ENCODE measurements around the gene ZRANB1. TPM values are rescaled to one million over a fixed set of nuclear protein-coding genes. Genes with fewer than 3 reads are reported as not detected.

Gene ZRANB1
- total RNA-seq, 2 experiments from 2014 or later: 14.5 to 17.0 TPM

GRCh38 chr10:124902462-124902861, 39.5 kb upstream of the ZRANB1 start:
- H4K20me1 ChIP-seq (ENCODE audit: insufficient read depth, low read length): no peaks in the 10 kb centered on the region
- no peak overlapping the region for H3K4me2 ChIP-seq (ENCODE audit: low read length)
- H3K79me2 ChIP-seq (ENCODE audit: insufficient read depth, low read depth, low read length): no peaks in the 10 kb centered on the region
- CTCF ChIA-PET (ENCODE audit: unreplicated experiment): no interaction called here
- BruUV-seq (replicated peaks): no TSS peak
- no peaks in the 10 kb centered on the region for H3K9me3 ChIP-seq (ENCODE audit: low read length)
- H3K4me1 ChIP-seq (ENCODE audit: insufficient read depth, low read length, poor library complexity, severe bottlenecking): no peaks in the 10 kb centered on the region
- POLR2A ChIA-PET: interaction anchor here (1.4 to 1.5 kb wide), 2 partner anchors 10 to 13 kb away, joined by 7 to 10 read pairs; no protein-coding TSS in a partner anchor
- no peak for DNase-seq (ENCODE audit: low spot score)
- no peak overlapping the region for H3K27ac ChIP-seq (ENCODE audit: low read depth, low read length, poor library complexity, severe bottlenecking)
- H3K4me3 ChIP-seq (ENCODE audit: low read depth, low read length, poor library complexity, severe bottlenecking): no peak overlapping the region
- H2AFZ ChIP-seq (ENCODE audit: low read length): no peak overlapping the region
- H3K36me3 ChIP-seq (ENCODE audit: insufficient read depth, low read length): no peaks in the 10 kb centered on the region
- TF ChIP-seq CTCF (conservative IDR thresholded peaks at IDR 0.05; ENCODE audit: low read length) (no peak), EZH2phosphoT487 (IDR thresholded peaks at IDR 0.05; ENCODE audit: borderline replicate concordance, low read depth, low read length) (no peak)
- intact Hi-C loops (cut with micrococcal nuclease; ENCODE audit: unreplicated experiment): loop anchor here (5.0 kb wide), 1 partner anchor 45 kb away; no protein-coding TSS in a partner anchor
- no peaks in the 10 kb centered on the region for H3K9me2 ChIP-seq (ENCODE audit: insufficient read depth, low read length)

GRCh38 chr10:124903111-124903510, 38.8 kb upstream of the ZRANB1 start:
- POLR2A ChIA-PET: no interaction called here
- no TSS peak for BruUV-seq (replicated peaks)
- no peak overlapping the region for H3K27ac ChIP-seq (ENCODE audit: low read depth, low read length, poor library complexity, severe bottlenecking)
- no peaks in the 10 kb centered on the region for H3K4me1 ChIP-seq (ENCODE audit: insufficient read depth, low read length, poor library complexity, severe bottlenecking)
- CTCF ChIA-PET (ENCODE audit: unreplicated experiment): no interaction called here
- H3K79me2 ChIP-seq (ENCODE audit: insufficient read depth, low read depth, low read length): no peaks in the 10 kb centered on the region
- no peak overlapping the region for H3K4me2 ChIP-seq (ENCODE audit: low read length)
- DNase-seq (ENCODE audit: low spot score): no peak
- H3K9me3 ChIP-seq (ENCODE audit: low read length): no peaks in the 10 kb centered on the region
- no peak overlapping the region for H2AFZ ChIP-seq (ENCODE audit: low read length)
- intact Hi-C loops (cut with micrococcal nuclease; ENCODE audit: unreplicated experiment): loop anchor here (5.0 kb wide), 1 partner anchor 46 kb away; no protein-coding TSS in a partner anchor
- no peak overlapping the region for H3K4me3 ChIP-seq (ENCODE audit: low read depth, low read length, poor library complexity, severe bottlenecking)
- TF ChIP-seq CTCF (conservative IDR thresholded peaks at IDR 0.05; ENCODE audit: low read length): no peak
- TF ChIP-seq EZH2phosphoT487 (IDR thresholded peaks at IDR 0.05; ENCODE audit: borderline replicate concordance, low read depth, low read length): no peak
- H3K9me2 ChIP-seq (ENCODE audit: insufficient read depth, low read length): no peaks in the 10 kb centered on the region
- no peaks in the 10 kb centered on the region for H3K36me3 ChIP-seq (ENCODE audit: insufficient read depth, low read length)
- no peaks in the 10 kb centered on the region for H4K20me1 ChIP-seq (ENCODE audit: insufficient read depth, low read length)

- H3K36me3 ChIP-seq (ENCODE audit: insufficient read depth, low read length): no peaks in the 10 kb centered on the region
- no peak for DNase-seq (ENCODE audit: low spot score)
- H3K9me2 ChIP-seq (ENCODE audit: insufficient read depth, low read length): no peaks in the 10 kb centered on the region
- CTCF ChIA-PET (ENCODE audit: unreplicated experiment): interaction anchor here (0.5 kb wide), 1 partner anchor 13 kb away, joined by 4 read pairs; no protein-coding TSS in a partner anchor
- no peak overlapping the region for H3K27ac ChIP-seq (ENCODE audit: low read depth, low read length, poor library complexity, severe bottlenecking)
- POLR2A ChIA-PET: interaction anchor here (1.3 kb wide), 1 partner anchor 12 kb away, joined by 4 read pairs; no protein-coding TSS in a partner anchor
- H3K9me3 ChIP-seq (ENCODE audit: low read length): no peaks in the 10 kb centered on the region
- no TSS peak for BruUV-seq (replicated peaks)
- intact Hi-C loops (cut with micrococcal nuclease; ENCODE audit: unreplicated experiment): loop anchor here (5.0 kb wide), 1 partner anchor 47 kb away; no protein-coding TSS in a partner anchor
- H4K20me1 ChIP-seq (ENCODE audit: insufficient read depth, low read length): no peaks in the 10 kb centered on the region
- H3K4me2 ChIP-seq (ENCODE audit: low read length): no peak overlapping the region
- no peak overlapping the region for H3K4me3 ChIP-seq (ENCODE audit: low read depth, low read length, poor library complexity, severe bottlenecking)
- TF ChIP-seq EZH2phosphoT487 (IDR thresholded peaks at IDR 0.05; ENCODE audit: borderline replicate concordance, low read depth, low read length) (no peak), CTCF (conservative IDR thresholded peaks at IDR 0.05; ENCODE audit: low read length) (no peak)
- no peaks in the 10 kb centered on the region for H3K79me2 ChIP-seq (ENCODE audit: insufficient read depth, low read depth, low read length)
- H2AFZ ChIP-seq (ENCODE audit: low read length): no peak overlapping the region
- no peaks in the 10 kb centered on the region for H3K4me1 ChIP-seq (ENCODE audit: insufficient read depth, low read length, poor library complexity, severe bottlenecking)
Measured at GRCh38 chr10:124904796-124905195, 37.1 kb upstream of the ZRANB1 start.

Data from OCI-LY7 (cell line).